ENCODE results near the gene PPP3R1. TPM values are rescaled to one million over a fixed set of nuclear protein-coding genes. Genes with fewer than 3 reads are reported as not detected.
A peak's percentile ranks its signal among the peaks of the same experiment; 100 is the strongest.

The PPP3R1 gene
- total RNA-seq, 4 donors from 2014 or later = 31.5 to 41.7 (median 36.3) TPM

- Histone ChIP-seq H3K4me1 (peaks cover 0 to 65% (median 3%) of the 10 kb centered on the region in 4 donors), H3K36me3 (no peaks in the 10 kb centered on the region)
- 63 to 69% methylated on average over 4 of the region's 4 CpGs for WGBS, 2 donors
Observed at GRCh38 chr2:68200157-68200787, 52.1 kb downstream of the PPP3R1 start.

GRCh38 chr2:68196120-68196716 is 56.1 kb downstream of the PPP3R1 start:
- H3K27ac ChIP-seq = no peak overlapping the region
- peak in 4 of 5 experiments; percentile 54 to 72 (median 70) for TF ChIP-seq CTCF (IDR thresholded peaks at IDR 0.05)
- TF ChIP-seq POLR2A (IDR thresholded peaks at IDR 0.05) = no peak

More at GRCh38 chr2:68200157-68200787, 52.1 kb downstream of the PPP3R1 start:
- no peak for DNase-seq (ENCODE audit: low spot score in 2 of 2)
- no peaks in the 10 kb centered on the region for H3K27me3 ChIP-seq
- H3K27ac ChIP-seq = no peak overlapping the region
- TF ChIP-seq EP300 (IDR thresholded peaks at IDR 0.05) (no peak), POLR2A (IDR thresholded peaks at IDR 0.05) (no peak), CTCF (IDR thresholded peaks at IDR 0.05) (no peak)
- H3K9me3 ChIP-seq = no peaks in the 10 kb centered on the region
- H3K4me3 ChIP-seq = no peak overlapping the region

GRCh38 chr2:68195096-68195495 is 57.2 kb downstream of the PPP3R1 start:
- Histone ChIP-seq H3K4me3 (no peak overlapping the region), H3K4me1 (peaks cover 0 to 67% (median 11%) of the 10 kb centered on the region in 4 donors), H3K27ac (peak overlapping the region in 2 of 4 donors; percentile 20 to 44), H3K27me3 (no peaks in the 10 kb centered on the region), H3K36me3 (no peaks in the 10 kb centered on the region), H3K9me3 (no peaks in the 10 kb centered on the region)
- DNase-seq (ENCODE audit: low spot score in 2 of 2) = no peak
- TF ChIP-seq POLR2A (IDR thresholded peaks at IDR 0.05) (no peak), CTCF (IDR thresholded peaks at IDR 0.05) (no peak), EP300 (IDR thresholded peaks at IDR 0.05) (no peak)

More at GRCh38 chr2:68196120-68196716, 56.1 kb downstream of the PPP3R1 start:
- Histone ChIP-seq H3K4me3 (no peak overlapping the region), H3K36me3 (no peaks in the 10 kb centered on the region), H3K4me1 (peaks cover 0 to 74% (median 11%) of the 10 kb centered on the region in 4 donors), H3K9me3 (no peaks in the 10 kb centered on the region), H3K27me3 (no peaks in the 10 kb centered on the region)
- peak in 1 of 2 donors; percentile 53 for DNase-seq (ENCODE audit: low spot score in 2 of 2)
- 41 to 98% methylated on average over 4 of the region's 4 CpGs for WGBS, 2 donors

- Histone ChIP-seq H3K36me3 (no peaks in the 10 kb centered on the region), H3K27ac (peak overlapping the region in 1 of 4 donors; percentile 20)
Observed at GRCh38 chr2:68193787-68194372, 58.5 kb downstream of the PPP3R1 start.

More at GRCh38 chr2:68193787-68194372, 58.5 kb downstream of the PPP3R1 start:
- 73 to 76% methylated on average over 4 of the region's 4 CpGs for WGBS, 2 donors
- Histone ChIP-seq H3K27me3 (no peaks in the 10 kb centered on the region), H3K9me3 (no peaks in the 10 kb centered on the region), H3K4me3 (no peak overlapping the region), H3K4me1 (peaks cover 0 to 66% (median 11%) of the 10 kb centered on the region in 4 donors)
- TF ChIP-seq EP300 (IDR thresholded peaks at IDR 0.05) = no peak
- no peak for TF ChIP-seq POLR2A (IDR thresholded peaks at IDR 0.05)
- no peak for TF ChIP-seq CTCF (IDR thresholded peaks at IDR 0.05)
- no peak for DNase-seq (ENCODE audit: low spot score in 2 of 2)

All from tibial nerve (tissue), 4 donors.